Measurements from ENCODE around the gene SAPCD2.

DNA sequence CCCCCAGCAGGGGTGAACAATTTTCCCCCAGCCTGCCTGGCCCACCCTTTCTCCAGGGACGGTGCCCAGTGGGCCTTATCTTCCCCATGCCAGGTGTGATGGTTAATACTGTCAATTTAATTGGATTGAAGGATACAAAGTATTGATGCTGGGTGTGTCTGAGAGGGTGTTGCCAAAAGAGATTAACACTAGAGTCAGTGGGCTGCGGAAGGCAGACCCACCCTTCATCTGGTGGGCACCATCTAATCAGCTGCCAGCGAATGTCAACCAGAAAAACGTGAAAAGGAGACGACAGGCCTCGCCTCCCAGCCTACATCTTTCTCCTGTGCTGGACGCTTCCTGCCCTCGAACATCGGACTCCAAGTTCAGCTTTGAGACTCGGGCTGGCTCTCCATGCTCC lies 32.9 kb downstream of the SAPCD2 start:
- no peak for TF ChIP-seq EZH2 (IDR thresholded peaks at IDR 0.05; ENCODE audit: low read length)
- TF ChIP-seq, protein P1, sequence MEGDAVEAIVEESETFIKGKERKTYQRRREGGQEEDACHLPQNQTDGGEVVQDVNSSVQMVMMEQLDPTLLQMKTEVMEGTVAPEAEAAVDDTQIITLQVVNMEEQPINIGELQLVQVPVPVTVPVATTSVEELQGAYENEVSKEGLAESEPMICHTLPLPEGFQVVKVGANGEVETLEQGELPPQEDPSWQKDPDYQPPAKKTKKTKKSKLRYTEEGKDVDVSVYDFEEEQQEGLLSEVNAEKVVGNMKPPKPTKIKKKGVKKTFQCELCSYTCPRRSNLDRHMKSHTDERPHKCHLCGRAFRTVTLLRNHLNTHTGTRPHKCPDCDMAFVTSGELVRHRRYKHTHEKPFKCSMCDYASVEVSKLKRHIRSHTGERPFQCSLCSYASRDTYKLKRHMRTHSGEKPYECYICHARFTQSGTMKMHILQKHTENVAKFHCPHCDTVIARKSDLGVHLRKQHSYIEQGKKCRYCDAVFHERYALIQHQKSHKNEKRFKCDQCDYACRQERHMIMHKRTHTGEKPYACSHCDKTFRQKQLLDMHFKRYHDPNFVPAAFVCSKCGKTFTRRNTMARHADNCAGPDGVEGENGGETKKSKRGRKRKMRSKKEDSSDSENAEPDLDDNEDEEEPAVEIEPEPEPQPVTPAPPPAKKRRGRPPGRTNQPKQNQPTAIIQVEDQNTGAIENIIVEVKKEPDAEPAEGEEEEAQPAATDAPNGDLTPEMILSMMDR (optimal IDR thresholded peaks at IDR 0.05 in 1 of 3, IDR thresholded peaks at IDR 0.05 in 1 of 3, conservative IDR thresholded peaks at IDR 0.05 in 1 of 3; ENCODE audit: extremely low read depth in 1 of 3, insufficient read depth in 2 of 3, low read length in 3 of 3), result no peak
